OCI-LY7 (cell line): ENCODE measurements around the gene GGN.

Experiments used
- CTCF ChIP-seq: fragments of 200-600 bp; sonication (generic); conservative IDR thresholded peaks from 2 replicates; pipeline ENCODE4 v1.5.1; 2014; ENCODE audit warnings: mild to moderate bottlenecking, antibody characterized with exemption, low read length, moderate library complexity, mixed read lengths
- EZH2phosphoT487 ChIP-seq: fragments of 200-600 bp; sonication (generic); IDR thresholded peaks from 2 replicates; pipeline ENCODE4 v1.6.1; 2018; ENCODE audit warnings: low read depth, borderline replicate concordance, mild to moderate bottlenecking, mixed run types, antibody characterized with exemption, low read length, moderate library complexity, mixed read lengths

- TF ChIP-seq EZH2phosphoT487, result no peak
- TF ChIP-seq CTCF, result no peak
Observed at GRCh38 chr19:38336638-38337359, 51.0 kb downstream of the GGN start.
